Measurements from ENCODE around the gene EVA1A. TPM values are rescaled to one million over a fixed set of nuclear protein-coding genes. Genes with fewer than 3 reads are reported as not detected.

Gene EVA1A
- total and polyA plus RNA-seq, 9 donors: 4.7 to 12.7 (median 7.5) TPM

DNA sequence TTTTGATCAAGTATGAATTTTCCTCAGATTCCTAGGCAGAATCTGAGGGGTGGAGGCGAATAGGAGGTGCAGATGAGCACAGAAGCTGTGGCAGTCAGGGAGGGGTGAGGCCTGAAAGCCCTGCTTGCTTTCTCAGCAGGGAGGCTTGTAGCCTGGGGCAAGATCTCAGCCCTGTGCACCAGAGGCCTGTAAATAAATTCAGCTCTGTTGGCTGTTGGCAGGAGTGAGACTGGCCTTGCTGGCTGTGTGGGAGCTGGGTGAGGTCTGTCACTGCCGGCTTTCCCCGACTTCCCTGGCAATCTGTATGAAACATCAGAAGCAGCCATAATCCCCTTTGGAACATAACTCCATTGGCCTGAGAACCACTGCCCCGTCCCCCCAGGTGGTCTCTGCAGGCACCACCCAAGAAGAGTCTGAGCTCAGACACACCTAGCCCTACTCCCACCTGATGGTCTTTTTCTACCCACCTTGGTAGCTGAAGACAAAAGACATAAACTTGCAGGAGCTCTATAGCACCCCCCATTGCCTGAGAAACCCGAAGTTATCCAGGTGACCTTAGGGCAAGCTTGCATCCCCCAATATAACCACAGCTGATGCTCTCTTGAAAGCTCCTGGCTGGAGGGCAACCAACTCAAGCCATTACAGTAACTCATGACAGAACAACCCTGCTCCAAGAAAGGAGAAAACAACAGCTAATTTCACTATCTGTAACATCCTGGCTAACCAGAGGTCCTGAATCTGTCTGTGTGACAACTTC is 32.3 kb downstream of the EVA1A start:
- no peak overlapping the region for H3K27ac ChIP-seq (ENCODE audit: low read length)
- H3K36me3 ChIP-seq (ENCODE audit: control insufficient read depth, insufficient read depth, low read length): no peaks in the 10 kb centered on the region
- no peaks in the 10 kb centered on the region for H3K9me3 ChIP-seq (replicated peaks; ENCODE audit: control insufficient read depth, low read depth, low read length)
- H3K4me3 ChIP-seq (ENCODE audit: low read length): no peak overlapping the region
- no peaks in the 10 kb centered on the region for H3K4me1 ChIP-seq (ENCODE audit: control insufficient read depth, insufficient read depth, low read length)
- H3K27me3 ChIP-seq (ENCODE audit: control insufficient read depth, insufficient read depth, low read length): no peaks in the 10 kb centered on the region
- 57% methylated on average over 4 of the region's 5 CpGs for WGBS (ENCODE audit: insufficient coverage)
- DNase-seq: no peak

DNA sequence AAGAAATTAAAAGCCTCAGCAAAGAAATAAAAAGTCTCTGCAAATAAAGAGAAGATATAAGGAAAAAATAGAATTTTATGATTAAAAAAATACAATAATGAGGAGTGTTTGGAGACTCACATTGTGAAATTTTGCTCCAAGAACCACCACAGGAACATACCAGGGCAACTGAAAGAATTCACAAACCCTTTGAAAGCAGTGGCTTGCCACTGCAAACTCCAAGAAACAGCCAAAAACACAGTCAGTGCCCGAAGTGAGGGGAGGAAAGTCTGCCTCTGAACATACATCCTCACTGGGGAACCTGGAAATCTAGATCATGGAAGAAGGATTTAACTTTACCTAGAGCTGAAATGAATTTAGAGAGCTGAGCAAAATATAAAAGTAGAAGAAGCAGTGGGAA is 33.1 kb downstream of the EVA1A start:
- WGBS (ENCODE audit: insufficient coverage): no CpG with 5 or more reads among the region's 1 CpG
- Histone ChIP-seq H3K4me3 (ENCODE audit: low read length) (no peak overlapping the region), H3K36me3 (ENCODE audit: control insufficient read depth, insufficient read depth, low read length) (no peaks in the 10 kb centered on the region), H3K9me3 (replicated peaks; ENCODE audit: control insufficient read depth, low read depth, low read length) (no peaks in the 10 kb centered on the region), H3K27ac (ENCODE audit: low read length) (no peak overlapping the region), H3K27me3 (ENCODE audit: control insufficient read depth, insufficient read depth, low read length) (no peaks in the 10 kb centered on the region), H3K4me1 (ENCODE audit: control insufficient read depth, insufficient read depth, low read length) (no peaks in the 10 kb centered on the region)
- DNase-seq: no peak

DNA sequence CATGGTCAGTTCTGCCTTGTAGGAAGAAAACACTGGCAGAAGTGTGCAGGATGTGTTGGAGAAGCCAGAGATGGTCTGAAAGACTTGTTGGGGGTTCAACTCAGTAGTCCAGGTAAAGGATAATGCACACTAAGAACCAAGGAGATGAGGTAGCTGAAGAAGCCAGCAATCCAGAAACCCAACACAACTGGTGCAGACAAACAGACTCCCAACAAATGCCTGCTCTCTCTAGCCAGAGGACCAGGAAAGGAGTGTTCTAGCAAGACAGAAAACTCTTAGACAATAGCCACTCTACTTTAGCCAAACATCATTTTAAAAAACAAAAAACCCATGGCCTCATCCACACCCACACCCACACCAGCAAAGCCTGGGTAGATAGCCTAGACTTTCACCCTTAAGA is 33.9 kb downstream of the EVA1A start:
- H3K27ac ChIP-seq (ENCODE audit: low read length): no peak overlapping the region
- no peak for DNase-seq
- no peaks in the 10 kb centered on the region for H3K27me3 ChIP-seq (ENCODE audit: control insufficient read depth, insufficient read depth, low read length)
- H3K9me3 ChIP-seq (replicated peaks; ENCODE audit: control insufficient read depth, low read depth, low read length): no peaks in the 10 kb centered on the region
- H3K4me1 ChIP-seq (ENCODE audit: control insufficient read depth, insufficient read depth, low read length): no peaks in the 10 kb centered on the region
- H3K4me3 ChIP-seq (ENCODE audit: low read length): no peak overlapping the region
- no peaks in the 10 kb centered on the region for H3K36me3 ChIP-seq (ENCODE audit: control insufficient read depth, insufficient read depth, low read length)

DNA sequence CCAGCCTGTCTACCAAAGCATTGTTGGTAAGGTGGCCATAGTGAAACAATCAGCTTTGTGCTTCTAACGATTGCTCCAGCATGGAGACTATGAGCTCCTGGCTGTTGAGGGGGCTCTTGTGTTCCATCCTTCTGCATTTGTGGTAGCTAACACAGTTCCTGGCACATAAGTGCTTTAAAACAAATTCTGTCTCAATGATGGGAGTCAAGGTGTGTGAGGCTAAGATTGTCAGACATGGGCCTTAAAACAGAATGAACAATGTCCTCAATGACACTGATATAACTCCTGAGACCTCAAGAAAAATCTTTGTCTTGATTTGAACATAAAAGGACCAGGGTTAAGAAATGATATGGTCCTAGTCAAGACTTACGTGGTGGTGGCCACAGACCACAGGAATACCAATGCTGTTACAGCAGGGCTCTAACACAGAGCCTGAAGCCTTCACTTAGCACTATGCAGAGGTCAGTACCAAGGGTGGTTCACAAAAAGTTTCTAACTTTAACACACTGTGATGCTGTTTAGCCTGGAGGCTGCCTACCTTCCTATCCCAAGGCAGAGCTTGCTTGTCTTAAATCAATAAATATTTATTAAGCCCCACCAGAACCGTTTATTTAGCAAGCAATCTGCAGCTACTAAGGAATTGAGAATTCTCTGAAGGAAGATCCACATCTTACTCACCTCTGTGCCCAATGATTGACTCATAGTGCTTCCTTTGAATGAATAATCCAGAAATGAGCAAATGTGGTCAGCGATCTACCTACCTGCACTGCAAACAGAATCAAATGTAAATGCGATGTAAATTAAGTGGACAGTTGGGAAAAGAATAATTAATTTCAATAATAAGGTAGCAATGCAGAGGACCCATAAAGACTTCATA is 35.1 kb downstream of the EVA1A start:
- Histone ChIP-seq H3K36me3 (ENCODE audit: control insufficient read depth, insufficient read depth, low read length) (no peaks in the 10 kb centered on the region), H3K9me3 (replicated peaks; ENCODE audit: control insufficient read depth, low read depth, low read length) (no peaks in the 10 kb centered on the region), H3K4me3 (ENCODE audit: low read length) (no peak overlapping the region), H3K27ac (ENCODE audit: low read length) (no peak overlapping the region), H3K27me3 (ENCODE audit: control insufficient read depth, insufficient read depth, low read length) (no peaks in the 10 kb centered on the region), H3K4me1 (ENCODE audit: control insufficient read depth, insufficient read depth, low read length) (no peaks in the 10 kb centered on the region)
- WGBS (ENCODE audit: insufficient coverage): 88% methylated on average over 2 of the region's 5 CpGs
- DNase-seq: no peak

DNA sequence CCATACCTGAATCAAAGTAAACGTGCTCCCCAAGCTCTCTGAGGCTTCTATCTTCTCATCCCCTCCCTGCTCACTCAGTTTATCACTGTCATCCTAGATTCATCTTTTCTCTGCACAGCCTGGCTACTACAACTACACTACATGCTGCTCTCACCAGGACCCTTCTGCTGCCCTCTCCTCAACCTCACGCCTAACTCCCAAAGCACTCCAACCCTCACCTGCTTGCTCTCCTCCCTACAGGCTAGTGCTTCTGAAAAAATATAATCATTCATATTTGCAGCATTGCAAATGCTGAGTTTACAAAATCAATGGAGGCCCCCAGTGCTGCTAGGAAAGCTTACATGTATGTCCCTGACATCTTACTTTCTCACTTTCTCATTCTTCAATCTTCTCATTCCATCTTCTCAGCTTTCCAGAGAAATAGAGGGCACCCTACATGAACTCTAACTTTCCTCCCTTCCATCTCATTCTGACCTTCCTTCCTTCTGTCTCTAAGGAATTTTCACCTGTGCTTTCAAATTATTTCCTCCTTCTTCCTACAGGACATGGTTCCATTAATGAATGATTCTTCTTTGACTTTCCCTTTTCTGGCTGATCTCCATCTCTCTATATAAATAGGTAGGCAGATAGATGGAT is 36.3 kb downstream of the EVA1A start:
- 83% methylated on average over 2 of the region's 2 CpGs for WGBS (ENCODE audit: insufficient coverage)

DNA sequence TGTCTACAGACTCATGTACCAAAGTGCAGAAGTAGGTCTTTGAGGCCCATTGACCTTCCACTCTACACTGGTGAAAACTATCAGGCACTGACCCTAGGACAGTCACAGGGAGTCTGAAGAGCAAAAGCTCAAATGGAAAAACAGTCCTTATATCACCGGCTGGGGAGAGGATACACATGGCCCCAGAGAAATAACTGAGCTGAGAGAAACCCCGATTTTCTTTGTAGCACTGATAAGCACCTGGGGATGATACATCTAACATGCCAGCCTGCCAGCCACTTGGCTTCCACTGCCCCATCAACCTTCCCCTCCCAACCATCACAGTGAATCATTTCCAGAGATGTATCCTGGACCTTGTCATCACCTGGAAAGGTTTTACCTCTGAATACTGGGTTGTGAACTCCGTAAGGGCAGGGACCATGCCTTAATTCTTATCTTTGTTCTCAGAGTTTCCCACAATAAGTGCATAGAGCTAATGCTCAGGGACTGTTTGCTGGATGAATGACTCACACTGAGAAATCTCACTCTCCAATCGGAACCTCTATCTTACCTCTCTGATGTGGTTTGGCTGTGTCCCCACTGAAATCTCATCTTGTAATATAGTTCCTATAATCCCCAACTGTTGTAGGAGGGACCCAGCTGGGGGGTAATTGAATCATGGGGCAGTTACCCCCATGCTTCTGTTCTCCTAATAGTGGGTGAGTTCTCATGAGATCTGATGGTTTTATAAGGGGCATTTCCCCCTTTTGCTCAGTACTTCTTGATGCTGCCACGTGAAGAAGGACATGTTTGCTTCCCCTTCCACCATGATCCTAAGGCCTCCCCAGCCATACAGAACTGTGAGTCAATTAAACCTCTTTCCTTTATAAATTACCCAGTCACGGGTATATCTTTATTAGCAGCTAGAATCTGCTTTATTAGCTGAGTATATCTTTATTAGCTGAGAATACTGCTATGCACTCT is 37.1 kb downstream of the EVA1A start:
- no peak overlapping the region for H3K27ac ChIP-seq (ENCODE audit: low read length)
- no peaks in the 10 kb centered on the region for H3K9me3 ChIP-seq (replicated peaks; ENCODE audit: control insufficient read depth, low read depth, low read length)
- 80% methylated on average over 3 of the region's 6 CpGs for WGBS (ENCODE audit: insufficient coverage)
- DNase-seq: no peak
- no peaks in the 10 kb centered on the region for H3K27me3 ChIP-seq (ENCODE audit: control insufficient read depth, insufficient read depth, low read length)
- H3K36me3 ChIP-seq (ENCODE audit: control insufficient read depth, insufficient read depth, low read length): no peaks in the 10 kb centered on the region
- no peak overlapping the region for H3K4me3 ChIP-seq (ENCODE audit: low read length)
- no peaks in the 10 kb centered on the region for H3K4me1 ChIP-seq (ENCODE audit: control insufficient read depth, insufficient read depth, low read length)

More for the DNA sequence above, 36.3 kb downstream of the EVA1A start:
- Histone ChIP-seq H3K27ac (ENCODE audit: low read length) (no peak overlapping the region), H3K9me3 (replicated peaks; ENCODE audit: control insufficient read depth, low read depth, low read length) (no peaks in the 10 kb centered on the region), H3K36me3 (ENCODE audit: control insufficient read depth, insufficient read depth, low read length) (no peaks in the 10 kb centered on the region), H3K27me3 (ENCODE audit: control insufficient read depth, insufficient read depth, low read length) (no peaks in the 10 kb centered on the region), H3K4me3 (ENCODE audit: low read length) (no peak overlapping the region), H3K4me1 (ENCODE audit: control insufficient read depth, insufficient read depth, low read length) (no peaks in the 10 kb centered on the region)
- no peak for DNase-seq

DNA sequence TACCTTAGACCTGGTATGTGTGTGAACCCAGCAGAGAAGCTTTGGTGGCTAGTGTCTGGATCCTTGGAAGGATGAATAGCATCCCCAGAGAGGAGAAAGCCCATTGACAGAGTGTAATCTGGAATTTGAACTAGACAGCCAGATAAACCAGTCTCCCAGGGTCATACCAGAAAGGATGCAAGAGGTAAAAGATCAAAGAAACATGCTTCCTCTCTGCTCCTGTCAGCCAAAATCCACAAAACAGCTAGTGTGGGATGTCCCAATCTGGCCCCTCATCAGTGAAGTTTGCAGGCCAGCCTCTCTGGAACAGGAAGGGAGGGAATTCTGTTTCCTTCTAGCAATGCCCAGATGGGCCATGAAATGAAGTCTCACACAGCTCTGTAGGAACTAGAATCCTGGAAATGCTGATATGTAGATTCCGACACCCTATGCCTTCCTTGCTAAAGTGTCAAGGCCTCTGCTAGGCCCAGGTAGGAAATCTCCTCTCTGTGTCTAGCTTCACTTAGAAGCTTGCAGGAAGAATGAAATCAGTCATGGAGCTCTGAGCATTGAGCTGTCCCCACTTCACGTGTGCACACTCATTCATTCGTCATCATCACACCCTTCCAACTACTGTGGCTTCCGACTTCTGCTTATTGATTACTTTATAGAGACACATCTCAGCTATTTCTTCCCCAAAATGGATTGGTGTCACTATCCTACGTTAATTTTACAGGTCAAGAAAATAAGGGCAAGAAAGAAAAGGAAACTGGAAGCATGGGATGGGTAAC is 38.0 kb downstream of the EVA1A start:
- no peak overlapping the region for H3K27ac ChIP-seq (ENCODE audit: low read length)
- no peaks in the 10 kb centered on the region for H3K4me1 ChIP-seq (ENCODE audit: control insufficient read depth, insufficient read depth, low read length)
- H3K27me3 ChIP-seq (ENCODE audit: control insufficient read depth, insufficient read depth, low read length): no peaks in the 10 kb centered on the region
- H3K4me3 ChIP-seq (ENCODE audit: low read length): no peak overlapping the region
- DNase-seq: peak; percentile 33
- 81% methylated on average over 3 of the region's 5 CpGs for whole genome bisulfite sequencing (ENCODE audit: insufficient coverage)
- H3K36me3 ChIP-seq (ENCODE audit: control insufficient read depth, insufficient read depth, low read length): no peaks in the 10 kb centered on the region
- H3K9me3 ChIP-seq (replicated peaks; ENCODE audit: control insufficient read depth, low read depth, low read length): no peaks in the 10 kb centered on the region

DNA sequence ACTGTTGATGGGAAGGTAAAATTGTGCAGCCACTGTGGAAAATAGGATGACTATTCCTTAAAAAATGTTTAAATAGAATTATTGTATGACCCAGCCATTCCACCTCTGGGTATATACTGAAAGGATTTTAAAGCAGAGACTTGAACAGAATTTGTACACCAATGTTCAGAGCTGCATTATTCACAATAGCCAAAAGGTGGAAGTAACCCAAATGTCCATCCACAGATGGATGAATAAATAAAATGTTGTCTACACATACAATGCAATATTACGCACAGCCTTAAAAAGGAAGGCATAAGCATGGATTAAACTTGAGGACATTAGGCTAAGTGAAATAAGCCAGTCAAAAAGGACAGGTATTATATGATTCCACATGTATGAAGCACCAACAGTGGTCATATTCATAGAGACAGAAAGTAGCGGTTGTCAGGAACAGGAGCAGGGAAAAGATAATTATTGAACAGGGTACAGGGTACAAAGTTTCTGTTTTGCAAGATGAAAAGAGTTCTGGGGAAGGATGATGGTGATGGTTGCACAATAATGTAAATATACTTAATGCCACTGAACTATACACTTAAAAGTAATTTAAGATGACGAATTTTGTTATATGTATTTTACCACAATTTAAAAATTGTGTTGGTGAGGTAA is 39.4 kb downstream of the EVA1A start:
- H3K9me3 ChIP-seq (replicated peaks; ENCODE audit: control insufficient read depth, low read depth, low read length): no peaks in the 10 kb centered on the region
- DNase-seq: no peak
- H3K4me3 ChIP-seq (ENCODE audit: low read length): no peak overlapping the region
- H3K27ac ChIP-seq (ENCODE audit: low read length): no peak overlapping the region
- H3K4me1 ChIP-seq (ENCODE audit: control insufficient read depth, insufficient read depth, low read length): no peaks in the 10 kb centered on the region
- peaks cover 4% of the 10 kb centered on the region for H3K36me3 ChIP-seq (ENCODE audit: control insufficient read depth, insufficient read depth, low read length)
- H3K27me3 ChIP-seq (ENCODE audit: control insufficient read depth, insufficient read depth, low read length): no peaks in the 10 kb centered on the region
- WGBS (ENCODE audit: insufficient coverage): no CpG with 5 or more reads among the region's 3 CpGs

DNA sequence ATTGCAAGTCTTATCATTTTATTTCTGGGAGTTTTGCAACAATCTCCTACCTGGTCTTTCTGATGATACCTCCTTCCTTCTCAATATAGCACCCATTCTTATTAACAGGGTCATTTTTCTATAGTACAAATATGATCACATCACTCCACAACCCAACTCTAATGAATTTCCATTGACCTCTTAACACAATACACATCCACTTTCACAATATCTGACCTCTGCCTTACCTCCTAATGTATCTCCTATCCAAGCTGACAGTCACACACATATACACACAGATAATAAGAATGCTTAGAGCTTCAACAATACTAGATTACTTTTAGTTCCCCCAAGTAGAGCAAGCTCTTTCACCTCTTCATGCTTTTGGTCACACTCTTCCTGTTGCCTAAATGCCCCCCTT is 40.9 kb downstream of the EVA1A start:
- H3K9me3 ChIP-seq (replicated peaks; ENCODE audit: control insufficient read depth, low read depth, low read length): no peaks in the 10 kb centered on the region
- no peak for DNase-seq
- H3K27ac ChIP-seq (ENCODE audit: low read length): no peak overlapping the region
- no peaks in the 10 kb centered on the region for H3K27me3 ChIP-seq (ENCODE audit: control insufficient read depth, insufficient read depth, low read length)
- H3K4me3 ChIP-seq (ENCODE audit: low read length): no peak overlapping the region
- H3K4me1 ChIP-seq (ENCODE audit: control insufficient read depth, insufficient read depth, low read length): no peaks in the 10 kb centered on the region
- peaks cover 7% of the 10 kb centered on the region for H3K36me3 ChIP-seq (ENCODE audit: control insufficient read depth, insufficient read depth, low read length)

All from muscle of leg (tissue), 11 donors.